ENCODE measurements around the gene NAP1L4.
A peak's percentile ranks its signal among the peaks of the same experiment; 100 is the strongest.

The NAP1L4 gene, protein sequence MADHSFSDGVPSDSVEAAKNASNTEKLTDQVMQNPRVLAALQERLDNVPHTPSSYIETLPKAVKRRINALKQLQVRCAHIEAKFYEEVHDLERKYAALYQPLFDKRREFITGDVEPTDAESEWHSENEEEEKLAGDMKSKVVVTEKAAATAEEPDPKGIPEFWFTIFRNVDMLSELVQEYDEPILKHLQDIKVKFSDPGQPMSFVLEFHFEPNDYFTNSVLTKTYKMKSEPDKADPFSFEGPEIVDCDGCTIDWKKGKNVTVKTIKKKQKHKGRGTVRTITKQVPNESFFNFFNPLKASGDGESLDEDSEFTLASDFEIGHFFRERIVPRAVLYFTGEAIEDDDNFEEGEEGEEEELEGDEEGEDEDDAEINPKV

DNA sequence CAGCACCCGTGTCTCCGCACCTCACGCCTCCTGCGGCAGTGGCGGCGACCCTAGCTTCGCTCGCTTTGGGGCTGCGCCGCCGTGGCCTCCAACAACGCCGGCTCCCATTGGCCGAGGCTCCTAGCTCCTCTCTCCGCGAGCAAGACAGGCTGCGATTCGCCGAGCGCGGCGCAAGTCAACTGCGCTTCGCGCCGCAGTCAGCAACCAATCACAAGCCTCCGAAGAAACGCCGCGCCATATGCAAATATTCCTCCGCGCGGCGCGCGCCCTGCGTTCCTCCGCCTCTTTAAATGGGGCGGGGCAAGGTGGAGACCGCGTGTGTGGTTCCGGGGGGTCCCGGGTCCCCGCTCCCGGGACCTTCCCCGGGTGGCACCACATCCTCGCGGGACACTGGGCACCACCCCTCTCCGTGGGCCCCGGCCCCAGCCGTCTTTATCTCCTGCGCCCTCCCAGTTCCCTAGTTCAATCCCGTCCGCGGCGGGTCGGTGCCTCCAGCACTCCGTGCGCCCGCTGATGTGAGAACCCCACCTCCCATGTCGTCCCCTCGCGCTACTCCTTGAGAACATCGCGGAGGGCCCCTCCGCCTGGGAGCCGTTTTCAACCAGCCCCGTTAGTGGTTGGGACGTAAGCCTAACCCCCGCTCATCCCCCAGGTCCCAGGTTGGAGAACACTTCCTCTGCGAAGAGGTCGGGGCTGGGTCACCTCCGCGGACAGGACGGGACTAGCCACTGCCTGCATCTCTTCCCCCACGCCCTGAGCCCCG is at the start of gene NAP1L4:
NAP1L4 (minus strand) TSS at position 96 of the 763 bp plus-strand sequence. CDS start 13,109 bp downstream, outside the sequence.
- peak; percentile 97 for DNase-seq

DNA sequence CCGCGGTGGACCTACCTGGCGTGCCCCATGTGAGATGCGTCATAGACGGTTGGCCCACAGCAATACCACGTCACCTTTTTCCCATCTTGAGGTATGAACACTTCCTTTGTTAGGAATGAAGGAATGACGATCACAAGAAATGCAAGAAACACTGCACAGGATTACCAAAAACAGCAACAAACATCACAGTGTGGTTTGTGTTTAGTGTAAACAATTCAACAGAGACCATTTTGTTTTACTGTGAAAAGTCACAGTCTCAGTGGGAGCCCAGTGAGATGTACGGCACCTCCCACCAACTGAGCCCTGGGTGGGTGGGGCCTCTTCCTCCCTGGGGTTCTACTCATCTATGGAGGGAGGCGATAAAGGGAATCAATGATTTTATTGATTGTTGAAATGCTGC is 48.8 kb upstream of the NAP1L4 start:
- DNase-seq = no peak

DNA sequence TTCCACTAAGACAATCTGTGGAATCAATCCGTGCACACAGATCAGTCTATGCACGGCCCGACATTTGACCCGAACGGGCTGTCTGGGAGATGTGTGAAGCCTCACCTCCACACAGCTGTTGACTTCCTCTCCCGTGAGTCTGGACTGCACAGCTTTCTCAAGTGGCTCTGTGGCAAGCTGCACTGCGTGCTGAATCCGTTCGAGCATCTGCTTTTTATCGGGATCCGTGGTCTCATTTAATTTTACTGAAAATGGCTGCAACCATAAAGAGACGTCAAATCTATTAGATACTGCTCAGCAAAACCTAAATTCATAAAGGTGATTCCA is 45.8 kb upstream of the NAP1L4 start:
- DNase-seq = no peak

DNA sequence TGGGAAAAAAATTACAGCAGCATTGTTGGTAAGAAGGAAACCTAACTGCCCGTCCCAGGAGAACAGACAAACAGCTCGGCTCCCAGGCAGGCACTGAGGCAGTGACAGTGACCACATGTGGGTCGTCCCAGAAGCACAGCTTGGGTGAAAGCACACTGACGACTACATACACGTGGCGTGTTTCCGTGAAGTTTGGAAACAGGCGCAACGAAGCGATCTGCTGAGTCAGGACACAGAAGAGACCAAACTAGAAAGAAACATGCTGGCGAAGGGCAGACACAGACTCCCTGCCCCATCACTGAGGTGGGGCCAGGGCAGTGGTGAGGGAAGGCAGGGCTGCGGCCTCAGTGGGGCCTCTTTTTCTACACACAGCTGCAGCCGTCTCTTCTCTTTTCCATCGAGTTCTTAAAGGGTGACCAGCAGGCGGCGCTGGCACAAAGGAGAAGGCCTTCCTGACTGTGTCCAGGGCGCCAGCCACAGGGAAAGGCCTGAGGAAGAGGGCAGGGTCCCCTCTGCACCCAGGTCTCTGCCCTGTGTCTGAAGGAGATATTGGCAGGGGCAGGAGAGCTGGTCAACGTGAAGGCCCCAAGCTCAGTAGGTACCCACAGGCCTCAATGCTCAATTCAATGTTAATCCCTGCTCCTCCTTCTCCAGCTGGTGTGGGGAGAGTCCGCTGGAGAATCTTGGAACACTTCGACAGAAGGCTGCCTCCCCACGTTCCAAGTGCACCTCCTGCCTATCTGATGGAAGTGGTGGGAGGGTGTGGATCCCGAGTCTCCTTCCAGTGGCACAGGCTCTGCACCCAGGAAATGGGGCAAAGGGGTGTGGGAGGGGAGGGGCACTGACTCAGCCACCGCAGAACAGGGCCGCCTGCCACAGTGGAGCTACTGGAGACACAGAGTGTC is 45.2 kb upstream of the NAP1L4 start:
- peak; percentile 54 for DNase-seq

DNA sequence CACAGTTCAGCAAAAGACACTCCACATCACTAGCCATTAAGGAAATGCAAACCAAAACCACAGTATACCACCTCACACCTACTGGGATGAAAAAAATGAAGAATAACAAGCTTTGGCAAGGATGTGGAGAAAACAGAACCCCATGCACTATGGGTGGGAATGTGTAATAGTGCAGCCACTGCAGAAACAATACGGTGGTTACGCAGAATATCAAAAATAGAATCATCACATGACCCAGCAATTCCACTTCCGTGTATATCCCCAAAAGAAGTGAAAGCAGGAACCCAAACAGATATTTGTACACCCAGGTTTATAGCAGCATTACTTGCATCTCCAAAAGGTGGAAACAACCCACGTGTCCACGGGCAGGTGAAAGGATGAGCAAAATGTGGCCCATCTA is 44.3 kb upstream of the NAP1L4 start:
- DNase-seq = no peak

DNA sequence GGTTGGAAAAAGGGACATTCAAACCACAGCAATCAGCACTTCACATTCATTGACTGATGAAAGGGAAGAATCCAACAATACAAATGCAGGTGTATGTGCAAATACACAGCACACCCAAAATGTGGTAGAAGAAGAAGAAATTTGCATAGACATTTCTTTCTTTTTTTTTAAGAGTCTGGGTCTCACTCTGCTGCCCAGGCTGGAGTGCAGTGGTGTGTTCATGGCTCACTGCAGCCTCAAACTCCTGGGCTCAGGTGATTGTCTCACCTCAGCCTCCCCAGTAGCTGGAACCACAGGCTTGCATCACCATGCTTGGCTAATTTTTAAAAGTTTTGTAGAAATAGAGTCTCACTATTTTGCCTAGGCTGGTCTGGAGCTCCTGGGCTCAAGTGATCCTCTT is 43.2 kb upstream of the NAP1L4 start:
- DNase-seq = no peak

DNA sequence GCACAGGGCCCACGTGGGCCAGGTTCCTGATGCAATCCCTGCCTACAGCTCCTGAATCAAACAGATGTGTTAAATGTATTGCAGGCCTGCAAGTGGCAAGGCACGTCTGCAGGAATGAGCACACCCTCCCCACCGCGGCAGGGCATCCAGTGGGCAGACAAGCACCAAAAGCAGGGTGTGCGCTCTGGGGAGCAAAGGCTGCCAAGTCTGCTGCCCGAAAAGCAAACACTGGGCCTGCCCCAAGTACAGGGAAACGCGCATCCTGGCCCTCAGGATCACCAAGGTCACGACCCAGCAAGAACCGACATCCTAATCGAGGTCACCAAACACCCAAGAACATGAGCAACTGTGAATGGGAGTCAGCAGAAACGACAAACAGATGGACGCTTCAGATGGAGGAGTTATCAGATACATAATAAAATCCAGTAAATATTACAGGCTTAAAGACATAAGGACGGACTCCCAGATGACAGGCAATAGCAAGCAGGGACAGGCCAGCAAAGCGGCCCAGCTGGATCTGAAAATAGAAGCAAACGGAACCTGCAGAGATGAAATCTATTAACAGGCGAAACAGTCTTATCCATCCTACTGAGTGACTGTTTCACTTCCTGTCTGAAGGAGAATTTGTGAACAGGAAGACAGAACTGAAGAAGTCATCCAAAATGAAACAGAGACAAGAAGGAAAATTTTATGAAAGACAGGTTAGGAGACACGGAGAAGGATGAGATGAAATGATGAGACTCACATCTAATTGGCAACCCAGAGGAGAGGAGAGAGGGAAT is 38.4 kb upstream of the NAP1L4 start:
- no peak for DNase-seq

DNA sequence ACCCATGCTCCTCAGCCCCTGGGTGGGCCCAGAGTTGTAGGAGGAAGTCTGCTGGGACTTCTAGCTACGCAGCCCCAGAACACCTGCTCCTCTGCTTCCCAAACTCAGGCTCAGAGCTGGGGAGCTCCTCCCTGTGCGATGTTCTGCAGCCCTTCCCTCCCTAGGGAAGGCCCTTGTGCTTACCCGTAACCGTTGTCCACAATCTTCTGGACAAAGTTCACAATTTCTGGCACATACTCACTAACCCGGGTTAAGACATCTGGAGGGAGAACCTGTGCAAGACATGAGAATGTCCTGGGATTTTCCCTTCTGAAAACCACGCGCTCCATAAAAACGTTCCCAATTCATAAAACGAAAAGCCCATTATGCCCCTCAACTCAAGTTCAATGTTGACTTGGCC is 36.7 kb upstream of the NAP1L4 start:
- no peak for DNase-seq

DNA sequence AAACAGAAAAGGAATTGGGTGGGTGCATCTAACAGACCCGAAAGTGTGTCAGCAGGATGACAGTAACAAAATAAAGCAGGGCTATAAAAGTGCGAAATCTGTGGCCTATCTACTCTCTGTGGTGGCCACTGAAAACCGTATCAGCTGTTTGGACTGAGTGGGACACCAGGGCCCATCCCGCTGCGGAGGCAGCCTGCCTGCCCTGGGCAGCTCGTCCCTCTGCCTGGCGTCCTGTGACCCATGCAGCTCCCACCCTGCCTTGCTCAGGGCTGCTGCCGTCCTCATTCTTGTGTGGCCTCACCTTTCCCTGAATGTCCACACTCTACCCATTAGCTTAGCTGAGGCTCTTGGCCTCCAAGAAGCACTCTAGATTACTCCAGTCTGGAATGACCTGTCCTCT is 34.7 kb upstream of the NAP1L4 start:
- no peak for DNase-seq

DNA sequence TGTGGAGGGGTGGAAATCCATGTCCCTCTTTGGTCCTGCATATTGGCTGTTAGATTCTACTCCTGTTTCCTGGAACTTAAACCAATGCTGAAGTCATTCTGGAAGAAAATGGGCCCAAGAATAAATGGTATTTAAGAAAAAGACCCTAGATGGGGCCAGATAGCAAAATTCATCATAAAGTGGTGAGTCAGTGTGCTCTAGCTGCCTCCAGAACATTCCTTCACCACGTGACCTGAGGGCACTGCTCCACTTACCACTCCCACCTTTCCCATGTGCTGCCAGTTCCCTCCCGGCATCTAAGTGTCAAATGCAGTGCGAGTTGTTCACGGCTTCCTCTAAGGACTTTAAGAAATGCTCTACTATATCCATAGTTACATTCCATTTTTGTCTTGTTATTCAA is 30.9 kb upstream of the NAP1L4 start:
- DNase-seq = no peak

DNA sequence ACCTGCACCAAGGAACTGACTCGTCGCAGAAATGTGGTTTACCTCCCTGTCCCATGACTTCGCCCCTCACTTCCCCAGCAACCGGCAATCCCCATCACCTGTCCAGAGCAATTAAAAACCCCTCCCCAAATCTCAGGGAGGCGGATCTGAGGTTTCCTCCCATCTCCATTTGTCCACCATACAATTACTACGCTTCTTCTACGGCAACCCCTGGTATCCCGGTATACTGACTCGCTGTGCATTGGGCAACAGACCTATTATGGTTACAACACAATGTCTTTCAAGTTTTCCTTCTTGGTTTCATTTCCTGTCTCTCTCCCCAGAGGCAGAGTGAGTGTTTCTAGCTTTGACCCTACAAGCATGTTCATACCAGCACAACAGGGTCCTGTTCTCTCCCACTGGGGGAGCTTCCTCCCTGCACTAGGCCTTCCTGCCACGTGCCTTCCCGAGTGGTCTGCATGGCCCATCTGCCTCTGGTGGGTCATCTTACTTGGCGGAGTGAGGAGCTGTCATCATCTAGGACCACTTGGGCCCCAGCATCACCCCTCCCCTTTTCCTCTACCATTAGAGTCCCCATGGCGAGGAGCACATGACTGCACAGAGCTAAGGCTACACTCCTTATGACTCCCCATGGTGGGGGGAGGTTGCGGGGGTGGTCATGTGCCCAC is 30.3 kb upstream of the NAP1L4 start:
- no peak for DNase-seq

DNA sequence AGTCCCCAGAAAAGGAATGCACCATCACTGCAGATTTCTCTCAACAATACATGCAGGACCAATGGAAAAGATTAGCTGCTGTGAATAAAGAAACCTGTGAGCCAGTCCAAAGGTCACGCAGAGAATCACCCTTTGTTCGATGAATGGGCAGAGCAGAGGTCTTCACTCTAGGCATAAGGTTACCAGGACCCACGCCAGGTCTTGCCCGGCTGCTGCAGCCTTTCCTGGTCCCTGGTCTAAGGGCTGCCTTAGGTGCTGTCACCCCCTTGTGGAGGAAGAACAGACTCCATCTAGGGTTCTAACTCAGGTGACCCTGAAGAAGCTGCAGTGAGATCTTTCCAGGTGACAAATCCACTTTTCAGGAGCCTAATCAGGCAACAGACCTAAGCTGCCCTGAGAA is 29.0 kb upstream of the NAP1L4 start:
- DNase-seq = peak; percentile 55

DNA sequence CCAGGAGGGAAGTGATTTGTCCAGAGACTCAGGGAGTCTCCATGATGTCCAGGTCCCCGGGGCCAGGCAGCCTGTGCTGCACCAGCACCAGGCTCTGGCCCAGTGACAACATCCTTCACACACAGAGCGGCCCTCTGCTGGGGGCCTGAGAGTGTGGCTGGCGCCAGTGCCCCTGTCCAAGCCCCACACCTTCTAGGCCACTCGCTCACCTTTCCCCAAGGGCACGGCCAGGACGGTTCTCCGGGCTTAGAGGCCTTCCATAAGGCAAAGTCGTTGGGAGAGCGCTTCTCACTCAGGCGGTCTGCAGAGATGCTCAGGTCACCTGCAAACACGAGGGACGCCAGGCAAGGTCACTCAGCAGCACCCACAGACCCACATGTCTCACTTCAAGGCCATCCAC is 27.9 kb upstream of the NAP1L4 start:
- no peak for DNase-seq

DNA sequence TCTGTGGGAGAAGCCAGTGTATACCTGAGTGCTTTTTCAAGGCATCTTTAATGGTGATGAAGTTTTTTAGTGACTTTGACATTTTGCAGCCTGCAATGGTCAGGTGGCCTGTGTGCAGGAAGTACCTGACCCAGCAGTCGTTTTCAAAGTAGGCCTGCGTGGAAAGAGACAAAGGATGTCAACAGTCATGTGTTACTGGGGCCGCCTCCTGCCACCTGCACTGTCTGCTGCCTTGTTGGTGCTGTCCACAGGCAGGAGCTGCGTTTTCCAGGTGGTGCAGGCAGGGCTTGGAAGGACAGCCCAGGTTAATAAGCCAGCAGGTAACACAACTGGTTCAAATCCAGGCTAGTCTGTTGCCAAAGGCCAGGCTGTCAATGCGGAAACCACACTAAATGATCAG is 26.5 kb upstream of the NAP1L4 start:
- DNase-seq = no peak

DNA sequence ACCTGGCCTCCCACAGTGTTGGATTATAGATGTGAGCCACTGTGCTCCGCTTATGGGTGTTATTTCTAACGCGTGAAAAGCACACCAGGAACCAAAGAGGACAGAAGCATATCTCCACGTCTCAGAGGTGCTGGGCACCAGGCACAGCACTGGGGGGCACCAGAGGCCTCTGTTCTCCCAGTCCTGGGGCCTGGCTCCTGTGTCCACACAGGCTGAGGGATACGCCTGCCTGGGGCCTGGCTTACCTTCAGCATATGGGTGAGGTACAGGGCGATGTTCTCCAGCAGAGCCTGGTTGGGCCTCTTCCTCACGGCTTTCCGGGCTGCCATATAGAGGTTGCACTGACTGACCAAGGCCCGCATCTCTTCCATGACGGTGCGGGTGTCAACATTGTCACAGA is 24.7 kb upstream of the NAP1L4 start:
- no peak for DNase-seq

DNA sequence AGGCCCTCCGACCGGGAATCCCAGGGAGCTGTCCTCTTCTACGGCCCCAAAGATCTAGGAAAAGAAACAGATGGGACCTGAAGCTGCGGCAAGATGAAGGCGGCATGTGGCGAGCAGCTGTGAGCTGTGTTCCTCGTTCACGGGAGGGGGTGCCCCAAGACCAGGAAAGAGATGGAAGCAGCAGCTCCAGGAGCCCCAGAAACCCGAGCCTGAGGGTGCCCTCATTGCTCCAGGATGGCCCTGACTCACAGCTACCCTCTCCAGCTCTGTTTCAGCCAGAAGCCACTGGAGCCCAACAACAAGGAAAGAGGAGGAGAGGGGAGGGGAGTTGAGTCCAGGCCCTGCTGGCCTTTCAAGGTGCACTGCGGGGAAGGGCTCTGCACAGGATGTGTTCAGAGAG is 23.7 kb upstream of the NAP1L4 start:
- no peak for DNase-seq

DNA sequence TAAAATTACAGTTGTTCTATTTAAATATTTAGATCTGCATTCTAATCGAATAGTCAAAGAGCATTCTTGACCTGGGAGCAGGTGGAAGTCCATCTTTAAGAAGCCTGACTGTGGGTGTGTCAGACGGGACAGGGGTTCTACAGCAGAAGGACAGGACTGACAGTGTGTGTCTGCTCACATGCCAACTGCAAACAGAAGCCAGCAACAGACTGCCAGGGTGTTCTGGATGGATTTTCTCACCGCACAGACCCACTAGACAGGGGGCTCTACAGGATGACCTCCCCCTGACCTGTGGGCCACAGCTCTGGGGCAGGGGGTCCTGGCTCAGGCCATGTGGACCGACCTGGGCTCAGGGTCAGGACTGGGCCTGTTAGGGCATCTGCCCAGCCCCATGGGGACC is 22.8 kb upstream of the NAP1L4 start:
- no peak for DNase-seq

DNA sequence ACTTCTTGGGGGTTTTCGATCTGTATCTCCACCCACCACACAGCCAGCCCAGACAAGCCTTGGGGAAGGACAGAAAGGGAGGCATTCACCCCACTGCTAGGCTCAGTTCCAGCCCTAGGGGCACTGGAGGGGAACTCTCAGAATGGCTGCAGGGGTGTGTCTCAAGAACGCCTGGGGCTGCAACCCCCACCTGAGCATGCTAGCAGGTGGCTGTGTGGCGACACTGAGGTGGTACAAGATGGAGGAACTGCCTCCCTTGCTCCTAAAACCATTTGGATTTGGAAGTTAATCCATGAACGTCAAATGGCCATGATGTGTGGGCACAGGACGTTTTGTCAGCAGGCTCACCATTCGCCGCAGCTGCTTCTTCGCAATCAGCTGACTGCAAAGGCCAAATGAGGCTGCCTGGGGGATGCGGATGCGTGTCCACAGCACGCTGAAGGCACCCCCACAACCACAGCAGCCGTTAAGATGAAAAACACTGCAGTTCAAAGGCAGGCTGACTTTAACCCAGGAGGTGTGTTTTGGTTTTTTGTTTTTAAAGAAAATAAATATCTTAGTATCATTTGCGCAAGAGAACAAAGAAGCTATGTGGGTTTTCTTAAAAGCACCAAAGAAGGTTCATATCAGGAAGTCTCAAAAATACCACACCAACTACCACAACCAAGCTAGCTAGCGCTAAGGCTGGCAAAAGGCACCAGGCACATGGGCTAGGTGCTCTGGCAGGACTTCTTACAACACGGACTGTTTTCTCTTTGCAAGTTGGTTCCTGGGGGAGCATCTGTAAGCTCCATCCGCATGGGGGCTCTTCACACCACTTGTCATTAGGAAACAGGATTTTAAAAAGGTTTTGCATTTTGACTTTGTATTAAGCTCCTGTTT is 22.2 kb upstream of the NAP1L4 start:
- peak; percentile 78 for DNase-seq

DNA sequence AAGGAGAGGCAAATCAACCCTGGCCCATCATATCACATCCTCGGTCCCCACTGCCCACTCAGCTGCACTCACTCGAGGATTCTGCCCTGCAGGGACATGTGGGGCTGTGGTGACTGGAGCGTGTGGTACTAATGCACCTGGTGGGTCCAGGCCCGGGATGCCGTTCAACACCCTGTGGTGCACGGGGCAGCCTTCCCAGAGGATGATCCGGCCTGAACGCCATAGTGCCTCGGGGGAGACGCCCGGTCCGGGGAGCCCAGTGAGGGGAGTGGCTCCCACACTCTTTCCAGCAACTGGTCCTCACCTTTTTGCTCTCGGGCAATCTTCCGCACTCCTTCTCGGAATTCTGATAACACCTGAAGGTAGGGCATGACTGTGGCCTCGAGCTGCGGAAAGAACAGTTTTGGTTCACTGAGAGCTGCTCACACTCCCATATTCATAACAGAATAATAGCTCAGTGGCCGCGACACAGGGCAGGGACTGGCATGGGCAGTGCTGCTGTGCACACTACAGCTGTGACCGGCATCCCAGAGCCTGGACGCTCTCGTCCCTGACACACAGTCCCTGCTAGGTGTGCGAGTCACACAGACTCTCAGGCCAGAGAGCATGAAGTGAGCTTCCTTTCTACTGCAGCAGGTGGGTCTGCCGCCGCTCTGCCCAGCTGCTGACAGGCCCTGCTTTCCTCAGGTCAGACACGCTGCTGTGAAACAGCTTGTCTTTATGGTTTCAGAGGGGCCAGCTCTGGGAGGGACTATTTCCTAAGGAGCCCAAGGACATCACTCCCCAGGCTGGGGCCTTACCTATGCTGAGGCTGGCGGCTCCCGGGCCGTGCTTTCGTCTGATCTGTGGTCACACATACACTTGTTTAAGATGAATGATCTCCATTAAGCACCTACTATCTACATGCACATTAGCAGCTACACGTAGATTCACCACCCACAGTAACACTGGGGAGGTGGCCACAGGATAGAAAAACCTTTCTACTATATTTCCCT is 20.1 kb upstream of the NAP1L4 start:
- no peak for DNase-seq

All from CD4-positive, alpha-beta T cell treated with Interleukin-10 for 1 hour (primary cell).